Measurements from ENCODE around the gene CLDN15. TPM values are rescaled to one million over a fixed set of nuclear protein-coding genes. Genes with fewer than 3 reads are reported as not detected.

CLDN15 gene
- total RNA-seq, 4 donors from 2014 or later: 12.0 to 34.8 (median 25.6) TPM

DNA sequence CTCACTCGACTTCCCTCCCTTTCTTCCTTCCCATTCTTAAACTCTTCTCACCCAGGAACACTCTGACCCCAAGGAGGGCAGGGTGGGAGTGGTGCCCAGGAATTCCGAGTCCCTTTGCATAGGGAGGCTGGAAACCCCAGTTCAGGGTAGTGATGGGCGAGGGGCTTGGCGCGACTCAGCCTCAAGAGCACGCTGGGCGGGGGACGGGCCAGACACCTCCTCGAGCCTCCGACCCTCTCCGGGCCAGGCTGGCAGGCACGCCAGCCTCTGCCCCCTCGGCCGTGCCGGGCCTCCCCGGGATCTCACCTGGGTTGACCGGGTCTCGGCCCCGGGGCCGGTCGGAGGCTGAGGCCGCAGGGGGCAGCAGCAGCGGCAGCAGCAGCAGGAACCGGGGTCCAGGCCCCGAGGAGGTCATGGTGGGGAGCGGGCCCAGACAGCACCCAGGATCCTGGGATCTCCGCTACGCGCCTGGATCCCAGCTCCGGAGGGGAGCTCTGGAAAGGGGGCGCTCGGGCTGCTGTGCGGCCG lies 20.7 kb downstream of the CLDN15 start:
- no peaks in the 10 kb centered on the region for H3K9me3 ChIP-seq
- WGBS, 2 donors: 0 to 2% methylated on average over 5 to 14 of the region's 34 CpGs

DNA sequence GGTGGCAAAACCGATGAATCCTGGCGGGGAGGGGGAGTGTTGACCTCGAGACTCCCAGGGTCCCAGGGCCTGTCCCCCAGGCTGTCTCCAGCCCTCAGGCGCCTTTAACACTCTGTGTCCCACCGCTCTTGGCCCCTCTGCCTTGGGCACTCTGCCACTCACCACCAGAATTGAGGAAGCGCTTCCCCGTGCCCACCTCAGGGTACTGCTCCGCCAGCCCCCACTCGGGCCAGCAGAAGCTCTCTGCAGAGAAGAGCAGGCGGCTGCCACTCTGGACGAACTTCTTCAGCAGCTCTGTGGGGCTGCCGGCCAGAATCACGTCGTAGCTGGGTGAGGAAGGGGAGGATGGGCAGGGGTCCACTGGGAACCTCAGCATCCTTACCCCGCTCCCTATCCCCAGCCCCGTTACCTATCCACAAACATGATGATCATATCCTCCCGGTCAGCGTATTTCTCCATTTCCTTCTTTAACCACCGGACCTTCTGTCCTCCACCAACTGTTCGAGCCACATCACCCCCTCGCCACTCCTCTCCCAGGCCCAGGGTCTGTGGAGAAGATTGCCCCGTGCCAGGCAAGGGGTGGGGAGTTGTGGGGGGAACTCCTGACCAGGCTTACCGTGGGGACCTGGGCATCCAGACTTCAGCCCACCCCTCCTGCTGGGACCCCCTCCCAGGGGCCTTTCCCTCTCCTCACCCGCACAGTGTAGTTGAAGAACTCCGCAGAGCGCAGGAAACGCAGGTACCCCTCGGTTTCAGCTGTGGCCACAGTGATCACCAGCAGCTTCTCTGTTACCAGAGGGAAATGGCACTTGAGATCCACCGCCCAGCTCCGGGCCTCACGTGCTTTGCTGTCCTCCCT lies 21.4 kb downstream of the CLDN15 start:
- H3K9me3 ChIP-seq: no peaks in the 10 kb centered on the region
- peak overlapping the region; percentile 73 to 94 (median 78) for H3K4me3 ChIP-seq
- TF ChIP-seq EP300 (IDR thresholded peaks at IDR 0.05): no peak
- TF ChIP-seq, protein P1, sequence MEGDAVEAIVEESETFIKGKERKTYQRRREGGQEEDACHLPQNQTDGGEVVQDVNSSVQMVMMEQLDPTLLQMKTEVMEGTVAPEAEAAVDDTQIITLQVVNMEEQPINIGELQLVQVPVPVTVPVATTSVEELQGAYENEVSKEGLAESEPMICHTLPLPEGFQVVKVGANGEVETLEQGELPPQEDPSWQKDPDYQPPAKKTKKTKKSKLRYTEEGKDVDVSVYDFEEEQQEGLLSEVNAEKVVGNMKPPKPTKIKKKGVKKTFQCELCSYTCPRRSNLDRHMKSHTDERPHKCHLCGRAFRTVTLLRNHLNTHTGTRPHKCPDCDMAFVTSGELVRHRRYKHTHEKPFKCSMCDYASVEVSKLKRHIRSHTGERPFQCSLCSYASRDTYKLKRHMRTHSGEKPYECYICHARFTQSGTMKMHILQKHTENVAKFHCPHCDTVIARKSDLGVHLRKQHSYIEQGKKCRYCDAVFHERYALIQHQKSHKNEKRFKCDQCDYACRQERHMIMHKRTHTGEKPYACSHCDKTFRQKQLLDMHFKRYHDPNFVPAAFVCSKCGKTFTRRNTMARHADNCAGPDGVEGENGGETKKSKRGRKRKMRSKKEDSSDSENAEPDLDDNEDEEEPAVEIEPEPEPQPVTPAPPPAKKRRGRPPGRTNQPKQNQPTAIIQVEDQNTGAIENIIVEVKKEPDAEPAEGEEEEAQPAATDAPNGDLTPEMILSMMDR (IDR thresholded peaks at IDR 0.05): no peak
- no peak for TF ChIP-seq POLR2A (IDR thresholded peaks at IDR 0.05)
- no peaks in the 10 kb centered on the region for H3K27me3 ChIP-seq
- H3K36me3 ChIP-seq: peaks cover 2 to 51% (median 12%) of the 10 kb centered on the region in 3 donors
- peak overlapping the region; percentile 86 to 95 (median 90) for H3K27ac ChIP-seq
- peak in 1 of 2 donors; percentile 17 for DNase-seq (ENCODE audit: low spot score in 2 of 2)
- 54% methylated on average over 30 to 31 of the region's 31 CpGs for whole genome bisulfite sequencing, 2 donors
- H3K4me1 ChIP-seq: peaks cover 0 to 49% (median 27%) of the 10 kb centered on the region in 4 donors

More for the DNA sequence above, 20.7 kb downstream of the CLDN15 start:
- Histone ChIP-seq H3K27ac (peak overlapping the region; percentile 86 to 95 (median 90)), H3K27me3 (no peaks in the 10 kb centered on the region), H3K36me3 (peaks cover 0 to 51% (median 5%) of the 10 kb centered on the region in 3 donors), H3K4me3 (peak overlapping the region; percentile 73 to 94 (median 78)), H3K4me1 (peaks cover 0 to 56% (median 27%) of the 10 kb centered on the region in 4 donors)
- DNase-seq (ENCODE audit: low spot score in 2 of 2): no peak
- TF ChIP-seq POLR2A (IDR thresholded peaks at IDR 0.05) (no peak), EP300 (IDR thresholded peaks at IDR 0.05) (no peak)
- TF ChIP-seq, protein P1 (IDR thresholded peaks at IDR 0.05): no peak

DNA sequence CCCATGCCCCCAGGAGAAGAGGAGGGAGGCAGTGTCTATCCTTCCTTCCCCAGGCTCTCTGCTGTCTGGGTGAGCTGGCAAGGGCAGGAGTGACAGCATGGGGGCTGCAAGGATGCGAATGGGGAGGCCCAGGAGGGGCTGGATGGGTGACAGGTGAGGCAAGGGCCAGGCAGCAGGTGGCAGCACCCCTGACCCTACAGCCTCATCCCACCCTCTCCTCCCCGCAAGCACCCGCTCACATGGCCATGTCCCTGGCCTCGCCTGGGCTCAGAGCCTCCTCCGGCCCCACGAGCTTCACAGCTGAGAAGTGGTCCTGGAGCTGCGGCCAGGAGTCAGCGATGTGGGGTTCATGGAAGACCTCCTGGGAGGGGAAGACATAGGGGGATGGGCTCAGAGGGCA lies 25.6 kb downstream of the CLDN15 start:
- no peak overlapping the region for H3K27ac ChIP-seq
- TF ChIP-seq POLR2A (IDR thresholded peaks at IDR 0.05) (no peak), EP300 (IDR thresholded peaks at IDR 0.05) (no peak)
- TF ChIP-seq, protein P1 (IDR thresholded peaks at IDR 0.05): no peak
- no peak for DNase-seq (ENCODE audit: low spot score in 2 of 2)
- no peaks in the 10 kb centered on the region for H3K27me3 ChIP-seq
- peaks cover 0 to 21% (median 11%) of the 10 kb centered on the region in 4 donors for H3K4me1 ChIP-seq
- H3K4me3 ChIP-seq: no peak overlapping the region
- H3K36me3 ChIP-seq: peaks cover 3 to 91% (median 25%) of the 10 kb centered on the region in 3 donors
- WGBS, 2 donors: 87 to 88% methylated on average over 8 of the region's 8 CpGs
- no peaks in the 10 kb centered on the region for H3K9me3 ChIP-seq

DNA sequence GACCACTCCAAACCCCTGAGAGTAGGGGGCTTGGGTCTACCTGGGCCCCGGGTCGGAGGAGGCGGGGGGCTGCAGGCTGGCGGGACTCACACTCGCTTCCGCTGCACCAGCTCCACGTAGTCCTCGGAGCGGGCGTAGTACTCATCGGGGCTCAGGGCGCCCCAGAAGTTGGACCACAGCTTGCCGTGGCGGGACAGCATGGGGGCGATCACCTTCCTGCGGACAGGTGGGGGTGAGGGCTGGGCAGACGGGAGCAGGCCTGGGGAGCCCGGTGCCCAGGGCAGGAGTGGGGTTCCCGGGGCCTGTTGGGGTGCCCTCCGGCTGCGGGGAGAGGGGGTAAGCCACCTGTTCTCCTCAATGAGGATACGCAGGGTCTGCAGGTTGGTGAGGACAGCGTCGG lies 26.1 kb downstream of the CLDN15 start:
- WGBS, 2 donors: 93 to 95% methylated on average over 14 to 24 of the region's 24 CpGs
- Histone ChIP-seq H3K27me3 (no peaks in the 10 kb centered on the region), H3K4me3 (no peak overlapping the region), H3K36me3 (peaks cover 3 to 96% (median 25%) of the 10 kb centered on the region in 3 donors), H3K9me3 (no peaks in the 10 kb centered on the region), H3K27ac (no peak overlapping the region), H3K4me1 (peaks cover 0 to 19% (median 10%) of the 10 kb centered on the region in 4 donors)
- no peak for DNase-seq (ENCODE audit: low spot score in 2 of 2)
- TF ChIP-seq, protein P1 (IDR thresholded peaks at IDR 0.05): no peak
- TF ChIP-seq EP300 (IDR thresholded peaks at IDR 0.05) (no peak), POLR2A (IDR thresholded peaks at IDR 0.05) (no peak)

DNA sequence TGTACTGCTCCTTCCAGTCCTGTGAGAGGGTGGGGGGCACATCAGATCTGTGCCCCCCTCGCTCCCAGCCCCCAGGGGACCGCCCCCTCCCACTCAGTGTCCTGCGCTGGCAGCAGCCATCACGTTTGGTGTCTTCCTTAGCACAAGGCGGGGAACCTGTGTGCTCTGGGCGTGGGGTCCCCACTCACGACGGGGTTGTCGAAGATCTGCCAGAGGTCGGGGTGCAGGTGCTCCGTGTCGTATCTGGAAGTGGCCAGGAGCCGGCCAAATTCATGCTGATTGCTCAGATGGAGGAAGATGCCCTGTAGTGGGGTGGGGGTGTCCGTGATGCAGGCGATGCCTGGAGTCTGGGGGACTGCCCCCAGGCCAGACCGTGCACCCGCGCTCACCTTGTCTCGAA lies 27.5 kb downstream of the CLDN15 start:
- Histone ChIP-seq H3K4me3 (no peak overlapping the region), H3K4me1 (peaks cover 0 to 6% (median 0%) of the 10 kb centered on the region in 4 donors), H3K27ac (no peak overlapping the region), H3K9me3 (no peaks in the 10 kb centered on the region), H3K27me3 (no peaks in the 10 kb centered on the region), H3K36me3 (peaks cover 3 to 96% (median 25%) of the 10 kb centered on the region in 3 donors)
- 88% methylated on average over 13 to 19 of the region's 19 CpGs for WGBS, 2 donors
- no peak for DNase-seq (ENCODE audit: low spot score in 2 of 2)
- no peak for TF ChIP-seq POLR2A (IDR thresholded peaks at IDR 0.05)
- TF ChIP-seq, protein P1 (IDR thresholded peaks at IDR 0.05): no peak
- no peak for TF ChIP-seq EP300 (IDR thresholded peaks at IDR 0.05)
